ENCODE results near the gene C12orf56.

The C12orf56 gene, protein sequence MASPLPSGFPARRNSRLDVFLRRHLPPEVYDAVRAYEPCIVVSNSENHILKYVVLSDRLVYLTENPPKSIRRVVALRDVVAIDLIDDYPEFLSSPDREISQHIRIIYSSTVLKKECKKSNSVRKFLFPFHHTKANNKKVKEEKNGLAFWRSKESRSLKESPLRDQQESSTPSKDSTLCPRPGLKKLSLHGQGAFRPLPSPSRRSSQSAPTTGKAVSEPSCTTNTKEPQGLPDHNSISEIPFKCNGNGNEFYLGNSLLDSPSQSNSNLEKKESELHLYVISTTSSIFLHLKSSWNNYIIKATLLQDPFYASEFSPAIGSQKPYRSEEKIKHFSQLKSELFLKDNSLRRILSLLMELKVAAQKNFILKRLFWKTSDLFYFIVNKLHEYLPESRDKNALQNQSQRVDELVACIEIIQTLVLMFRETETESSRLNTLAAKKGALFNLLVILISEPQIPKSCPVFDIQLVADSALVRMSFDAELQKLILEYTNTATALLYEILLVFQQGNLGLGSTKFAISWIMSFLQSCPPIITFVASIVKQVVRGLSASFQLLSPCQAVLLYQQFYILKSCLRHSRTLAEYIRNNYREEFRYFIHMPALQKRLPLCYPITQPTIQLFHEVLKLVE

DNA sequence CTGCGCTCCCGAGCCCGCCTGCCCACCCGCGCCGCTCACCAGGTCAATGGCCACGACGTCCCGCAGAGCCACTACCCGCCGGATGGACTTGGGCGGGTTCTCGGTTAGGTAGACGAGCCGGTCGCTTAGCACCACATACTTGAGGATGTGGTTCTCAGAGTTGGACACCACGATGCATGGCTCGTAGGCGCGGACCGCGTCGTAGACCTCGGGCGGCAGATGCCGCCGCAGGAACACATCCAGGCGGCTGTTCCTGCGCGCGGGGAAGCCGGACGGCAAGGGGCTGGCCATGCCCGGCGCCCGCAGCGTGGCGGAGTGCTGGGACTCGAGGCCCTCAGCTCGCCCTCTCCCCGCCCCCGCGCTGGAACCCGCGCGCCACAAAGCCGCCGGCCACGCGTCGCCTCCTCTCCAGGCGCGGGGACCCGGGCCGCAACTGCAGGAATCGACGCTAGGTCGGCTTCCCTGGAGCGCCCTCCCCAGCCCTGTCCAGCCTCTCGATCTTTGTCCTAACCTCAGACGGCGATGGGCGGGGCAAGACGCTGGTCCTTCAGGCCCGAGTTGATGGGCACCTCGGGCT, at the start of gene C12orf56:
TSS of gene C12orf56 (minus strand) at position 484 of the 577 bp plus-strand sequence. CDS start at position 291, 193 bp downstream.
- peak; percentile 57 for DNase-seq (ENCODE audit: low spot score)

DNA sequence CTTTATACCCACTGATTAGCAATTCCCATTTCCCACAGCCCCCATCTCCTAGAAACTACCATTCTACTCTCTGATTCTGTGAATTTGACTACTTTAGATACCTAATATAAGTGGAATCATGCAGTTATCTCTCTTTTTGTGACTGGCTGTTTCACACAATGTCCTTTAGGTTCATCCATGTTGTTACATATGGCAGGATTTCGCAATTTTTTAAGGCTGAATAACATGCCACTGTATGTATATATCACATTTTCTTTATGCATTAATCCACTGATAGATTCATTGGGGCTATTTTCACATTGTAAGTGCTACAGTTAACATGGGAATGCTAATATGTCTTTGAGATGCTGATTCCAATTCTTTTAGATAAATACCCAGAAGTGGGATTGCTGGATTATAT, 49.5 kb upstream of the C12orf56 start:
- no peak for DNase-seq (ENCODE audit: low spot score)

DNA sequence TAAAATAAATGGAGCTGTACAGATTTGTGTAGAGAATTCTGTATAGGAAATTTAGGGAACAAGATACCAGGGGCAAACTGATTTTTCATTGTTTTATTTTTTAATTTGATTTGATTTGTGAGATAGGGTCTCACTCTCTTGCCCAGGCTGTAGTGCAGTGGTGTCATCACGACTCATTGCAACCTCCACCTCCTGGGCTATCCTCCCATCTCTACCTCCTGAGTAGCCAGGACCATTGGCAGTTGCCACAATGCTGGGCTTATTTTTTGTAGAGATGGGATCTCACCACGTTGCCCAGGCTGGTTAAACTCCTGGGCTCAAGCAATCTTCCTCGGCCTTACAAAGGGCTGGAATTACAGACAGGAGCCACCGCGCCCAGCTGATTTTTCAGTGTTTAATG, 43.4 kb upstream of the C12orf56 start:
- no peak for DNase-seq (ENCODE audit: low spot score)

DNA sequence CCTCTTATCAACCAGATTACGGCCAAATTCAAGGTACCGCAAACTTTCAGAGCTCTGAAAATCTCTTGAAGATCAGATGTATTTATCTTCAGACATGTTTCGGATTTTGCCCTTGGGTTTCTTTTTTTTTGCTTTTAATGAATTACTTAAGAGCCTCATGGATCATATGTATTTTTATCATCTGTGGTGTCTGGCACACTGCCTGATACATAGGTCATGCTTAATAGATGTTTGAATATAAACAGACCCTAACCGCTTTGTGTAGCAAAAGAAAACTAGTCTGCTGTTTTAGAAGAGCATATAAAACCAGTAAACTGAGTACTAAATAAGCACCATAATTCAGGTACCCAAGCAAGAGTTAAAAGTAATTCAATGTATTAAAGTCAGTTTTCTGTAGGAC, 41.2 kb upstream of the C12orf56 start:
- DNase-seq (ENCODE audit: low spot score) = no peak

DNA sequence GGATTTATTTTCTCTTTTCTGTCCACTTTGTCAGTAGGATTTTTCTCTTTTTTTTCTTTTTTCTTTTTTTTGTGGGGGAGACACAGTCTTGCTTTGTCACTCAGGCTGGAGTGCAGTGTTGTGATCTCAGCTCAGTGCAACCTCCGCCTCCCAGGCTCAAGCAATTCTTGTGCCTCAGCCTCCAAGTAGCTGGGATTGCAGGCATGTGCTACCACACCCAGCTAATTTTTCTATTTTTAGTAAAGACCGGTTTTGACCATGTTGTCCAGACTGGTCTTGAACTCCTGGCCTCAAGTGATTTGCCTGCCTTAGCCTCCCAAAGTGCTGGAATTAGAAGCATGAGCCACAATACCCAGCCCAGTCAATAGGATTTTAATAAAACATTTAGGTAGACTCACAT, 40.3 kb upstream of the C12orf56 start:
- no peak for DNase-seq (ENCODE audit: low spot score)

DNA sequence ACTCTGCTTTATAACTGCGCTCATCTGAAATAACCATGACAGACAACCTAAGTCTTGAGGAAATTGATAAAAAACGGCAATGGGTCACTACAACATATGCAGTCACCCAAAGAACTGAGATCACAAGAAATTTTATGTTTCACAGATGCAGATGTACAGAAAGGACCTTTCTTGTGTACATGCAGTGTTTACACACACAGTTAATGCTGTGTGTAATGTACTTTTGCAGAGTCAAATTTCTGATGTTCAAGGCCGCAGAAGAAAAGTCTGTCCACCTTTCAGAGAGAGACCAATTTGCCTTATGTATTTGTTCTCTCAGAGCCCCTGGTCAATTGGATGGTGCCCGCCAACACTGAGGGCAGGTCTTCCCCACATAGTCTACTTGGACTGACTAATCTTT, 38.4 kb upstream of the C12orf56 start:
- no peak for DNase-seq (ENCODE audit: low spot score)

DNA sequence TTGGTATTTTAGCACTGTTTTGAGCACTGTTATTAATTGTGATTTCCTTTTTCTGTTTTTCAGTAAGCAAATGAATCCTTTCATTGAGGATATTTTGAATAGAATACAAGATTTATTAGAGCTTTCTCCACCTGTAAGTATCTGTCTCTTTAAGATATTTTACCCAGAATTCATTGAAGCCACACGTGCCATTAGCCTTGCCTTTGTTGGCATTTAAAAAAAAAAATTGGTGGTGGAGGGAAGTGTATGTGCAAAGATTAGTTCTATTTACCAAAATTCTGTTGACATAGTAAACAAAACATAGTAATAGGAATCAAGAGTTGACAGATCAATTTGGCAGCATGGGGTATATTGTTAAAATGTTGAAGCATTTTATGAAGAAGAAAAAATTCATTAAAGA, 37.4 kb upstream of the C12orf56 start:
- no peak for DNase-seq (ENCODE audit: low spot score)

DNA sequence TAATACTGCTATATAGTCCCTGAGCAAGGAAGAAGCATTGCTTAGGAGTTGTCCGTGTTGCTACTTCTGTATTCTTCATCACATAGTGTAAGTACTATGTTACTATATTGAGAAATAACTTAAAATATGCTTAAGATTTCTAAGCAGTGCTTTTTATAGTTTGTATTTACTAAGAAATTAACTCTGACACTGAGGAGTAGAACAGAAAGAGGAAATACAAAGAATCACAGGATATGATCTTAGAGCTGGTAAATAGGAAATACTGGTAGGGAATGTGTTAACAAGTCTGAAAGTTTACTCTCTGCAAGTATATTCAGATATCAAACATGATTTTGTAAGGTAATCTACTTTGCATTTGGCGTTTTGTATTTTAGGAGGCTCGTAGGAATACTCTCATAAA, 29.1 kb upstream of the C12orf56 start:
- no peak for DNase-seq (ENCODE audit: low spot score)

DNA sequence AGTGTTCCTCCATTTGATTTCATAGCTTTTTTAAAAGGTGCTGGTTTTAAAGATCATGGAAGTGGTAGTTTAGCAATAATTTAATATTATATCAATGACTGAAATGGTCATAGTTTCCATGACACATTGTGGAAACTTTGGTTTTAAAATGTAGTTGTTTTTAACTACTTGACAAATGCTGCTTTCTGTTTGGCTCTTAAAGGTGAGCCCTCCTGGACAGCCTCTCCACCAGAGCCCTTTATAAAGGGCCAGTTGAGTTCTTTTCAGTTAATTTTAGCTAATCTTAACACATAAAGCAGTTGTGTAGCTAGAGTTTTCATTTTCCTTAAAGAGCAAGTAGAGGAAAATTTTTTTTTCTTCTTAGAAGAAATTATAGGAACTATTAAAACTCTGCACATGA, 27.7 kb upstream of the C12orf56 start:
- no peak for DNase-seq (ENCODE audit: low spot score)

DNA sequence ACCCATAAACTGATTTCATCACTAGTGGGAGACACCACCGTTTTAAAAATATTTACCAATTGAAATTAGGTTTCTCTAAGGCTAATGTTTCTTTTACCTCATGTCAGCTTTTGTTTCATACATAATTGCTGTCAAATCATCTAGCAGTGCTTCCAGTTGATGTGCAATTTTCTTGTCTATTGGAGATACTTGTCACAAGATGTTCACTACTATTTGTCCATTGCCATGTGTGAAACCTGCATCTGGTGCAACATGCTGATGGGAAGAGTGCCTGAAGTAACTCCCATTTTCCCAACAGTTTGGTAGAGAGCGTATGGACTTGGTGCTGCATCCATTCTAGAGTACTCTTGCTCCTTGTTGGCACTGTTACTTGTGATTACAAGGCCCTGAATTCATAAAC, 23.3 kb upstream of the C12orf56 start:
- DNase-seq (ENCODE audit: low spot score) = no peak

DNA sequence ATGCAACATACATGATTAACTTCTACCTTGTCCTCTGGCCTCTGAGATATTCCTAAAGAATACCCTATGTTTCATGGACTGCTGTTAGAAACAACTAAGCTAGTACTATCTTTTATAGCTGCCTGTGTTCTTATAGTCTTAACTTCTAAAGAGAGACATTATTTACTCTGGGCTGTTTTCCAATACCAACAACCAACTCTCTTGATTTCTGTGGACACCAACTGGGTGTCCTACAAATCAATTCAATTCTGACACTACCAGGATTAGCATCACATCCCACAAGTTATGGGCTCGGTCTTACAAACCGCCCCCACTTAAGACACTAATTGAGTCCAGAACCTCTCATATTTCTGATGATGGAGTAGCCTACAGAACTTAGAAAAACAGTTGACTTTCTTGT, 21.9 kb upstream of the C12orf56 start:
- no peak for DNase-seq (ENCODE audit: low spot score)

DNA sequence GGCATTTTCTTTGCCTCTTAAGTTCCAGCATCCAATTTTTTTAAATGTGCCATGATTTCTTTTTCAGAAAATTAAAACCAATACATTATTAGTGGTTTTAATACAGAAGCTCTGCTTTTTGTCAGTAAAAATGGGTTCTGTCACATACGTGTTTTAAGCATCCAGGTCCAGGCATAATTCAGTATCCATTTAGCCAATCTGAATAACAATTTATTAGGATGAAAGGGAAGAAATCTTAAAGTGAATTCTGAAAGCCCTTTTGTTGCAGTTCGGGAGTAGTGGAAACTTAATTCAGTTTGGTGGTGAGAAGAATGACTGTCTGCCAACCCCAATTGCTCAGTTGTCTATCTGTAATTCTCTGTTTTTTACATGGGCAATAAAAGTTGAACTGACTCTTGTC, 20.9 kb upstream of the C12orf56 start:
- DNase-seq (ENCODE audit: low spot score) = no peak

DNA sequence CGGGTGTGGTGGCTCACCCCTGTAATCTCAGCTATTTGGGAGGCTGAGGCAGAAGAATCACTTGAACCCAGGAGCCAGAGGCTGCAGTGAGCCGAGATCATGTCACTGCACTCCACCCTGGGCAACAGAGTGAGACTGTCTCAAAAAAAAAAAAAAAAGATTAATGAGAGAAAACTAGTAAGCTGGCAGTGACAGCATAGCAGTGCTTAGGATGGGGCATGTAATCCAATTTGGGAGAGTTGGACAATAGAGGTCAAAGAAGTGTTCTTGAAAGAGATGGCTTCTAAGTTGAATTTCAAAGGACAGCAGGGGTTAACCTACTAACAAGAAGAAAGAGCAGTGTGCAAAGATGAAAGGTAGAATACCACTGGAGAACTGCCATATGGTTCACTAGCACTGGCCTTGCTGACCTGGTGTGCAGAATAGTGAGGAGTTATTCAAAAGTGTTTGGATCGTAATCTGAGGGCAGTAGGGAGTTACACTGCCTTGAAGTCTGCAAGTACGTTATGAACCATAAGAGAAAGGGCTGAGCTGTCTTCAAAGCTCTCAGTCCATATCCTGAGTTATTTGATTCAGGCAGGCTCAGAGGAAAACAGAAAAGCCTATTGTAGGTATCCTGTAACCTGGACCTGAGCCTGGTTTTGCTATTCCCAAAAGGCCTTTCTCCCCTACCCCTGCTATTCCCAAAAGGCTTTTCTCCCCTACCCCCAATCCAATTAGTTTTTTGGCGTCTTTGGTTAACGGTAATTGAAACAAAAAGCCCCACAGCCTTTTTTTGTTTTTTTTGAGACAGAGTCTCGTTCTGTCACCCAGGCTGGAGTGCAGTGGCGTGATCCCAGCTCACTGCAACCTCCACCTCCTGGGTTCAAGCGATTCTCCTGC, 17.0 kb upstream of the C12orf56 start:
- no peak for DNase-seq (ENCODE audit: low spot score)

DNA sequence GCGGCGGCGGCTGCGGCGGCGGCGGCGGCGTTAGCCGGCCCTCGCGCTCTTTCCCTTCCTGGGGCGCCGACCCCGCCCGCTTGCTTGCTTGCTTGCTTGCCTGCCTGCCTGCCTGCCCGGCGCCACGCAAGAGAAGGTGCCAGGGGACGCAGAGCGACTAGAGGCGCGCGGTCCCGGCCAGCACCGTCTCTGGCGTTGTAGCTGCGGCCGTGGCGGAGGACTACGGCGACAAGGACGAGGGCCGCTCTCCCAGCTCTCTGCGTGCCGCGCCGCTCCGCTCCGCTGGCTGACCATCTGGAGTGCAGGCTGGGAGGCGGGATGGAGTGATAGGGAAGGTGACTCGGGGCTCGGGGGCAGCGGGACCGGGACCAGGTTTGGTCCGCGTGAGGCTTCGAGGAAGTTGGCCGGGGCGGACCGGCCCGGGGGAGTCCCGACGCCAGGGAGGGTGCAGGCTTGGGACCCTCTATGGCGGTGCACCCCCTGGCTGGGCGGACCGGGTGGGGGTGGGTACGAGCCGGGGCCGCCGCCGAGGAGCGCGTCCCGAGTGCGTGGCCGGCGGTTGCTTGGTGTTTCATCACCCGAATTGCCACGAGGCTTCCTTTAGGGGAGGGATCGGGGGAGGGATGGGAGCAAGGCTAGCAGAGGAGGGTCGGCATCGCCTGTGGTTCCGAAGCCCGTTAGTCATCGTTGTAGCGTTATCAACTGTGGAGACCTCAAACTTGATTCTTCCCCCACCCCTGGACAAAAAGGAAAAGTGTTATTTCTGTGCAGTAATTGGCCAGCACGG, 14.1 kb upstream of the C12orf56 start:
- DNase-seq (ENCODE audit: low spot score) = peak; percentile 91

DNA sequence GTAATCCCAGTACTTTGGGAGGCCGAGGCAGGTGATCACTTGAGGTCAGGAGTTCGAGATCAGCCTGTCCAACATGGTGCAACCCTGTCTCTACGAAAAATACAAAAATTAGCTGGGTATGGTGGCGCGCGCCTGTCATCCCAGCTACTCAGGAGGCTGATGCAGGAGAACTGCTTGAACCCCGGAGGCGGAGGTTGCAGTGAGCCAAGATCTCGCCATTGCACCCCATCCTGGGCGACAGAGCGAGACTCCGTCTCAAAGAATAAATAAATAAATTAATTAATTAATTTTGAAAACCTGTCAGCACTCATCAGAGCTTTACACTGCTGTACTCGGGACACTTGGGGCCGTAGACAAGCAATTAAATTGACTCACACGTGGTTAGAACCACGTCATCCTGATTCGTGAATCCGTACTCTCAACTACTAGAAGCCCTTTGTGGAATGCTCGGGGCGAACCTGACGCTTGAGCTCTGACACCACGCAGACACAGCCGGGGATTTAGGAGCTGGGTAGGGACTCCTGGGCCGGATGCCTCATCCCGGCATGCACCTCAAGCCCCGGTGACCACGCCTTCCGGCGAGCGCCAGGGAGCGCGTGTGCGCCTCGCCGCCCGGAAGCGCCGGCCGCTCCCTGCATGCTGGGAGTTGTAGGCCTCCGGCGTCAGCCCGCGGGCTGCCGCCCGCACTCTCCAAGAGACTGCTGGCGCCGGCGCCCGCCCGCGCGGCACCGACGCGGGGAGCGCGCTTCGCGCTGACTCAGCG, 13.3 kb upstream of the C12orf56 start, which contains the start of gene XPOT:
TSS of gene XPOT (plus strand) at position 686 of the 763 bp plus-strand sequence. CDS start 5,644 bp downstream, outside the sequence.
- DNase-seq (ENCODE audit: low spot score) = peak; percentile 97

DNA sequence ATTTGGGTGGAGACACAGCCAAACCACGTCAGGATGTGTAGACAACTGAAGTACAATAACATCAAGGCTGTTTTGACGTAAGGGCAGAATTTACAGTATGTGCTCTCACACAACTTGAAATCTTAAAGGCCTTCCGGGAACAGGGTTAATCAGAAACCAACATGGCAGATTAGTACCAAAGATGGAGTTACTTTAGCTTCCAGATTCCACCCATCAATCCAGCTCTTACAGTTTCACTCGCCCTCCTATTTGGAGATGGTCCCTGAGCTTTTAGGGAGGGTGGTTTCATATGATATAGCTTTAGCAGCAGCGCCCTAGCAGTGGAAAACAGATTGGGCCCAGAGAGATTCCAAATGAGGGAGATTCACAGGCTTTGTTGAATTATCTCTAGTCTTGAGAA, 11.6 kb upstream of the C12orf56 start:
- no peak for DNase-seq (ENCODE audit: low spot score)

DNA sequence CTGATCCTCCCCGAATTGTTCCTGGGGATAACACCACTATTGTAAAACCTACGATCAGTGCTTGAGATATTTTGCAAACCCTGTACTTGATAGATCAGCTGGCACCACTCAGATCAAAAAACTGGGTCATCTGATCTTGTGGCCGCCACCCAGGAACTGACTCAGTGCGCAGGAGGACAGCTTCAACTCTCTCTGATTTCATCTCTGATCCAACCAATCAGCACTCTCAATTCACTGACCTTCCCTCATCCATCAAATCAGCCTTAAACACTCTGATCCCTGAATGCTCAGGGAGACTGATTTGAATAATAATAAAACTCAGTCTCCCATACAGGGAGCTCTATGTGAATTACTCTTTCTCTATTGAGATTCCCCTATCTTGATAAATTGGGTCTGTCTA, 9.5 kb upstream of the C12orf56 start:
- DNase-seq (ENCODE audit: low spot score) = peak; percentile 55

DNA sequence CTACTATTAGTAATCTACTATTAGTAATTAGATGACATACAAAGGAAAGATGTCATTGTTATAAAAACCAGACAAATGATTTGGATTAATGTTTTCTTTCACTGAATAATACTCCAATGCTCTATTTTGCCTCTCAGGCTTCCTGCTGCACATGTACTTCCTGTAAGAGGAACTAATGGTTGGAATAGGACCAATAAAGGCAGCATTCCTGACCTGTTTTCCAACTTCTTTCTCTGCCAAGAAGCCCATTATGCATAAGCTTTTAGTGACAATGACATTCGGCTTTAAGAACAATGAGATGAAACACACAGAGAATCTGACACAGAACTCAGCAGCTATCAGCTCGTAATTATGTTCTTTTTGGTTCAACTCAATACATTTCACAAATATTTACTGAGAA, 5.2 kb upstream of the C12orf56 start:
- no peak for DNase-seq (ENCODE audit: low spot score)

DNA sequence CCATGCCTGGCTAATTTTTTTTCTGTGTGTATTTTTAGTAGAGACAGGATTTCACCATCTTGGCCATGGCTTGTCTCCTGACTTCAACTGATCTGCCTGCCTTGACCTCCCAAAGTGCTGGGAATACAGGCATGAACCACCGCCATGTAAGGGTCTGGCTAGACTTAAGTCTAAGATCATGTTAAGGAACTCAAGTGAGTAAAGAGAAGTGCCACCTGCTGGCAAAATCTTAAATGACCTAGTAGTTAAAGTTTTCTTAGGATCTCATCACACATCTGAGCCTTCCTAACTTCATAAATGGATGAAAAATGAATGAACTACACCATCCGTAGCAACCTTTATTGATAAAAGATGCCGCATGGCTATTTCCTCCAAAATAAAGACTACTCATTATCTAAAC, 1.7 kb upstream of the C12orf56 start:
- peak; percentile 50 for DNase-seq (ENCODE audit: low spot score)

DNA sequence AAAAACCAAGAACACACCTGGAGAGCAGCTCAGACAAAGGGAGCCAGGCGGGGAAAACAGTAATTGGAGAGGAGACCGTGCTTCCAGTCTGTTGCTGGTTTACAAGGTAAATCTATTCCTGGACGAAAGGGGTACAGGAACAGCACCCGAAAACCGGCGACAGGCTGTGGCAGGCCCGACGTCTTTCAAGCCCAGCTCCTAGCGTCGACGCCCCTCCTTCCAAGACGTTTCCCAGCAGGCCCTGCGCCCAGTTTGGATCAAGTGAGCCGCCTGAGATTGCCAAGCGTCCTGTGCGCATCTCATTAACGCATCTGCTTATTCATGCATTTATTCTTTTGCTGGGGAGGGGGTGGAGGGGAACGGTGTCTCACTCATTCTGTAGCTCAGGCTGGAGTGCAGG, 1.4 kb downstream of the C12orf56 start:
- no peak for DNase-seq (ENCODE audit: low spot score)
